HG02759 (cell line): Measurements from ENCODE around the gene CLRN1.

Experiments
- ATAC-seq: cut with Tn5 transposase; IDR thresholded peaks from one replicate; pipeline ENCODE4 v1.9.1; 2021; ENCODE audit warnings: mild to moderate bottlenecking, moderate library complexity; ENCODE audit not compliant: unreplicated experiment

CLRN1 gene

DNA sequence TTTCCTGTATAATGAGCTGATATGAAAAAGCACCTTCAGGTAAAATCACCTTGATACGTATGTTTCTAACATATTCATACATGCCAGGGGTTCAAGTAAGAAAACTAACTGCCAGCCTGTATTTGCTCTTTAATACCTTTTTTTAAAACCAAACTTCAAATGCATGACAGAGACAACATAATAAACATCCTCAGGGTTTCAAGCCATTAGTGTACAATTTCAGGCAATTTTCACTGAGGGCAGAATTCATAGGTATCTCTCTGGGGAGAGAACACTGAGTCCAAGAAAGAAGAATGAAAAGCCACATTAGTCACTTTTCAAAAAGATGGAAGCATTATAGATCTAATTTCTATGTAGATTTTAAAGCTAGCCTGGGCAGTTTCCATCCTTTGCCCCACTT is 94.2 kb downstream of the CLRN1 start:
- ATAC-seq = no peak

DNA sequence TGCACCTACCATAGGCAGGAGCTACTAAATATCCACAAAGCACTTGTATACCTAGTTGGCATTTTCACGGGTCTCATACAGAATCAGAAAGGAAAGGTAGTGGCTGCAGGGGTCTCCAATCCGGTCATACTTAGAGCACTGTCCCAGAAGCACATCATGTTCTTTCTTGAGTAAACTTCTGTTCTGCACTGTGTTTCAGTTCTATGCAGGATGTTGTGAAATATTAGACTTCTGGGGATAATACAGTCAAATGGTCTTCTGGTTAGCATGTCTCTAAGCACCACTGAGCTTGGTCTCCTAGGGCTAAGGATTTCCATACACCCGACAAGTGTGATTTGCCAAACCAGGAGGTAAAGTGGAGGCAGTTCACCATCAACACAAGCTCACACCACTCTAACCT is 95.2 kb downstream of the CLRN1 start:
- ATAC-seq = no peak

DNA sequence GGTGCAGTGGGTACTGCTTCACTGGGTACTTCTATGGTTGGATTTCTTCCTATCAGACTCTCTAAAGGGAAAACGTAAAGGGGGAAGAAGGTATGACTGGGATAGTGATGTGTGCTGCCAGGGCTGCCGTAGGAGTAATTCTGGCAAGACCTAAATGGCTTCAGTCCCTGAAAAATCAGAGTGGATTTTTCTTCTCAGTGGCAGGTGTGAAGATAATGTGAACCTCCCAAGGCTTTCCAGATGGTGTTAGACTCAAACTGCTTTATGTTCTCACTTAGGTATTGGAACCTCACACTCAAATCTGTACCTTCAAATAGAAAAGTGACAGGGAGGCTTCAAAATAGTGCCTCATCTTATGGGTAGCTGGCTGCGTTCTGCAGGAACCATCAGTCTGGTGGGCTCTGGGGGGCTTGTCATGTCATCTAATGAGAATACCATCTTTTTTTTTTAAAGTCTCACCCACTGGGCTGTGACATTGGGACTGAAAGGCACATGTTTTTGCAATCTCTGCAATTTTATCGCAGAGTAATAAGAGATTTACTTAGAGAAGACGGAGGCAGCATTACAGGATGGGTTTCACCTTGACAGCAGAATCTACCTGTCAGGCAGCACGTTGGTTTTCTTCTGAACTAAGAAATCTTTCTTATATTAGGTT is 95.8 kb downstream of the CLRN1 start:
- no peak for ATAC-seq
